Stimulated activated CD4-positive, alpha-beta T cell treated with anti-CD3 and anti-CD28 coated beads, Interleukin-1b, Interleukin-23, amount 100 ng/mL, for 1 hour (primary cell): ENCODE results near the gene SELPLG.
"Not testable (repeated sequence)": the region's sequence is repeated elsewhere in the genome, so short reads cannot be mapped to it uniquely, and the experiment has no call there.

Experiments
- DNase-seq, 2 donors: peaks; one replicate each; pipeline ENCODE4 v3.0.0-alpha.2; 2020; ENCODE audit warnings: low read depth in 2 of 2

Gene SELPLG

GRCh38 chr12:108590463-108590862 is 43.2 kb downstream of the SELPLG start:
- not testable (repeated sequence) for DNase-seq

GRCh38 chr12:108589840-108590229 is 43.9 kb downstream of the SELPLG start:
- DNase-seq: no peak

- DNase-seq: no peak
Observed at GRCh38 chr12:108589028-108589839, 44.5 kb downstream of the SELPLG start.

GRCh38 chr12:108587826-108588225 is 45.9 kb downstream of the SELPLG start:
- DNase-seq: no peak

GRCh38 chr12:108586306-108586705 is 47.4 kb downstream of the SELPLG start:
- DNase-seq: no peak

GRCh38 chr12:108585864-108586263 is 47.8 kb downstream of the SELPLG start:
- DNase-seq: no peak

- DNase-seq: no peak
Observed at GRCh38 chr12:108584456-108585065, 49.1 kb downstream of the SELPLG start.

- no peak for DNase-seq
Observed at GRCh38 chr12:108583991-108584390, 49.7 kb downstream of the SELPLG start.

GRCh38 chr12:108582978-108583770 is 50.5 kb downstream of the SELPLG start:
- no peak for DNase-seq

- DNase-seq: no peak
Observed at GRCh38 chr12:108582509-108582908, 51.2 kb downstream of the SELPLG start.

- DNase-seq: no peak
Observed at GRCh38 chr12:108581311-108582227, 52.1 kb downstream of the SELPLG start.

GRCh38 chr12:108580531-108580930 is 53.2 kb downstream of the SELPLG start:
- no peak for DNase-seq

GRCh38 chr12:108578813-108579212 is 54.9 kb downstream of the SELPLG start:
- DNase-seq: no peak

- no peak for DNase-seq
Observed at GRCh38 chr12:108578264-108578663, 55.4 kb downstream of the SELPLG start.

- no peak for DNase-seq
Observed at GRCh38 chr12:108577458-108577857, 56.2 kb downstream of the SELPLG start.

- no peak for DNase-seq
Observed at GRCh38 chr12:108576660-108577234, 56.9 kb downstream of the SELPLG start.

- DNase-seq: no peak
Observed at GRCh38 chr12:108575199-108575912, 58.3 kb downstream of the SELPLG start.

- not testable (repeated sequence) for DNase-seq
Observed at GRCh38 chr12:108574276-108574675, 59.4 kb downstream of the SELPLG start.

- no peak for DNase-seq
Observed at GRCh38 chr12:108573317-108573716, 60.4 kb downstream of the SELPLG start.

GRCh38 chr12:108572166-108572790 is 61.4 kb downstream of the SELPLG start:
- DNase-seq: no peak
